ENCODE data around the gene PNPLA3. TPM values are rescaled to one million over a fixed set of nuclear protein-coding genes. Genes with fewer than 3 reads are reported as not detected.

The PNPLA3 gene
- polyA plus RNA-seq (ENCODE audit: insufficient read length in 3 of 3) = 1 to 10 TPM; 1.1 to 1.8 (median 1.4) TPM

GRCh38 chr22:43923631-43924464 lies at the start of gene PNPLA3:
Gene PNPLA3 (plus strand): TSS chr22:43923805. CDS start chr22:43923912, 107 bp downstream.
- DNase-seq (ENCODE audit: low read depth in 3 of 3, low spot score in 2 of 3) = peak in 2 of 3 donors; percentile 74 to 86

DNA sequence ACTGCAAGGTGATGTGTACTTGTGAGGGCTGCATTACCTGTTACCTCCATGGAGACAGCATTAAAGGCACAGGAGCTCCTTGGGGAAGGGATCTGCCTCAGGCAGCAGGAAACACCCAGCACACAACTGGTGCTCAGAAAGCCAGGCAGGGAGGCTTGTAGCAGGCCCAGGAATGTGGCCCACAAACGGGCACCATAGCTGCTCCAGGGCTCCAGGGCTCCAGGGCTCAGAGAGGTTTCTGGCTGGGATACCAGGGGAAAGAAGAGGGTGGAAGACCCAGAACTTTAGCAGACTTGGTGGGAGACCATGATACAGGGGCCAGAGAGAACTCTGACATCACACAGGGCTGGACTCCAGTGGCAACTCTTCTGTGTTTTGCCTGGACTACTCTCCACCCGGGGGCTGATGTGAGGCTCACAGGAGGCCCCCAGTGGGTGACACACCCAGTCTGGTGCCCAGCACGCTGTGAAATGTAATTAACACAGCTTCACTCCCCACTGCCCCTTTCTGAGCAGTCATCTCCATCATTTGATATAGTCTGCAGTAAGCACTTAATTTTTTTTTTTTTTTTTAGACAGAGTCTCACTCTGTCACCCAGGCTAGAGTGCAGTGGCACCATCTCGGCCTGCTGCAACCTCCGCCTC lies 46.6 kb upstream of the PNPLA3 start:
- DNase-seq (ENCODE audit: low read depth in 3 of 3, low spot score in 2 of 3) = no peak

DNA sequence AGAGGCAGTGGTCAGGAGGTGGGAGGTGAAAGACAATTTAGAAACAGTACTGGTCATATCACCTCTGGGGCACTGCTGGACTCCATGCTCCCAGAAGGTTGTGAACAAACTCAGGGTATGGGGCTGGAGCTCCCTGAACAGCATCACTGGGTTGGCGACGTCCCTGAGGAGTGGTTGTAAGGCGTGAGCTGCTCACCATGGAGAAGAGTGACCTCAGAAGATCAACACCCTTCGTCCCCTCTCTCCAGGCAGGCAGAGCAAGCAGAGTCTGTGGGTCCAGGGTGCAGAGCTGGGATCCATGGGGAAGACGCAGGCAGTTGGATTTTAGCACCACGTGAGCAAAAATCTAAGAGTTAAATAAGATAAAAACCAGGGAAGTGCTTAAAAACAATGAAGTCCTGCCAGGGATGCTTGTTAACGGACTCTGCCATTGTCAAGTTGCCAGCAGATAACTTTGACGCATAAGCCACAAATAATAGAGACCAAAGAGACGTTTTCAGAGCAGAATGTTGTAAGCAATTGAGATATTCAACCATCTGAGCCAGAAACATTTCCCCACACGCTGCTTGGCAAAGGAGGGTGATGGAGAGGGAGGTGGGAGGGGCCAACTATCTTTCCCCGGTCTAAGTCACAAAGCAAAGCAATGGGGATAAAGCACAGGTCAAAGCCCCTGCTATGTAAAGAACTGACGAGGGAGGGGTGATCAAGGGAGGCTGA lies 45.4 kb upstream of the PNPLA3 start:
- DNase-seq (ENCODE audit: low read depth in 3 of 3, low spot score in 2 of 3) = no peak

GRCh38 chr22:43878831-43879550 lies 44.6 kb upstream of the PNPLA3 start:
- DNase-seq (ENCODE audit: low read depth in 3 of 3, low spot score in 2 of 3) = no peak

- no peak for DNase-seq (ENCODE audit: low read depth in 3 of 3, low spot score in 2 of 3)
Measured at GRCh38 chr22:43879901-43880540, 43.6 kb upstream of the PNPLA3 start.

DNA sequence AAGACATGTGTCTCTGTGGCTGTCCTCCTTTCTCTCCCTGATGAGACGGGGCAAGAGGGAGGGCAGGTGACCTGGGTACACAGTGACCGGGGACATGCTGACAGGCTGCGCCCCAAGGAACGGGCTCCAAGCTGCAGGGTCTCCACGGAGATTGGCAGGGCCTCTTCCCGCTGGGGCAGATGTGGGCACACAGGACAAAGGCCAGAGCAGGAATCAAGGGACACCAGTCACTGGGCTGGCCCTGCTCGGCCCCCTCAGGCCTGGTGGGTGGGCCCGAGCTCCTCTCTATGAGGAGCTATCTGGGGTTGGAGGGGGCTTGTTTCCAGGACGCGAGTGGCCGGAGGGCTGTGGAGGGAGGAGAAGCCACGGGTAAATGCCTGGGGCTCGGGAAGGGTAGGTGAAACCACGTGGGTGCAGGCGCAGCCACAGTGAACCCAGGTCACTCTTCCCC lies 43.0 kb upstream of the PNPLA3 start:
- DNase-seq (ENCODE audit: low read depth in 3 of 3, low spot score in 2 of 3) = no peak

- no peak for DNase-seq (ENCODE audit: low read depth in 3 of 3, low spot score in 2 of 3)
Measured at GRCh38 chr22:43881091-43882061, 42.2 kb upstream of the PNPLA3 start.

DNA sequence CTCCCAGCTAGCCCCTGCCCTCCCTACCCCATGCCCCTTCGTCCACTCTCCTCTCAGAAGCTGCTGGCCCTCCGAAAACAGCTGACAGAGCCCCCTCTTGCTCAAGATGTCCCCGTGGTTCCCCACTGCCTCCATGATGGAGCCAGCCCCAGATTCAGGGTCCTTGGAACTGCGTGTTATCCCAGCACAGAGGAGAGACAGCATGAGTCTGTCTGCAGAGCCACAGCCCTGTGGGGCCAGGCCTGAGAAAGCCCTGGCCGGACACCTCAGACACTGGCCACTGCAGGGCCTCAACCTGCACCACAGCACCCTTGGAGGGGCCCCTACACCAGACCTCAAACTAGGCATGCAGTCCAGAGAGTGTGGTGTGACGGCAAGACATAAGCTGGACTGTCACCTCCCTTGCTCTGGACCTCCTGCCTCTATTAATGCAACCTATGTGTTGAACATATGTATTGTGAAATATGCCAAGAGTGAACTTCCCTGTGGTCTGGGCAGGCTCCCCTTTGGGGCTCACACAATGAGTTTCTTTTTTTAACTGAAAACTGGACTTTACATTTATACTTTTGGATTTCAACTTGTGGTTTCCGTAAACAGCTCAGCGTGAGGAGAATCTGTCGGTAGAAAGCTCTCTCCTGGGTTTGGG lies 41.4 kb upstream of the PNPLA3 start:
- no peak for DNase-seq (ENCODE audit: low read depth in 3 of 3, low spot score in 2 of 3)

DNA sequence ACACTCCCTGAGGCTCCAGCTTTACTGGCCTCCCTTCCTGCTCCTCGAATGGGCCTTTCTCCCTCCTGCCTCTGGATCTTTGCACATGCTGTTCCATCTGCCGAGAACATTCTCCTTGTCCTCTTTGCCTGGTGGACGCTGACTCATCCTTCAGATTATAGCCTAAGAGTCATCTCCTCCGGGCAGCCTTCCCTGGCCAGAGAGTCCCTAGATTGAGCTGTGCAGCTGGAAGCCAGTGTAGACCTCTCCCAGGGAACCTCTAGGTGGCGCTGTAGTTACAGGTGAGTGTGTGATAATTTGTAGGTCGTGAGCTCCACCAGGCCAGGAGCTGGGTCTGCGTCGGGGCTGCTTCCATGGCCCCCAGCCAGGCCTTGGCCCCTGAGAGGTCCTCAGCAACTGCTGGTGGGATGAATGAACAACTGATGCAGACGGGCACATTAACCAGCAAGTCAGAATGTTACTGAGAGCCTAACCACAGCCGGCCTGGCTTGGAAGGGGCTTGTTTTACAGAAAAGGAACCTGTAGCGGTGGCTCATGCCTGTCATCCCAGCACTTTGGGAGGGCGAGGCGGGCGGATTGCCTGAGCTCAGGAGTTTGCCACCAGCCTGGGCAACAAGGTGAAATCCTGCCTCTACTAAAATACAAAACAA lies 40.5 kb upstream of the PNPLA3 start:
- no peak for DNase-seq (ENCODE audit: low read depth in 3 of 3, low spot score in 2 of 3)

- no peak for DNase-seq (ENCODE audit: low read depth in 3 of 3, low spot score in 2 of 3)
Measured at GRCh38 chr22:43883719-43884415, 39.7 kb upstream of the PNPLA3 start.

DNA sequence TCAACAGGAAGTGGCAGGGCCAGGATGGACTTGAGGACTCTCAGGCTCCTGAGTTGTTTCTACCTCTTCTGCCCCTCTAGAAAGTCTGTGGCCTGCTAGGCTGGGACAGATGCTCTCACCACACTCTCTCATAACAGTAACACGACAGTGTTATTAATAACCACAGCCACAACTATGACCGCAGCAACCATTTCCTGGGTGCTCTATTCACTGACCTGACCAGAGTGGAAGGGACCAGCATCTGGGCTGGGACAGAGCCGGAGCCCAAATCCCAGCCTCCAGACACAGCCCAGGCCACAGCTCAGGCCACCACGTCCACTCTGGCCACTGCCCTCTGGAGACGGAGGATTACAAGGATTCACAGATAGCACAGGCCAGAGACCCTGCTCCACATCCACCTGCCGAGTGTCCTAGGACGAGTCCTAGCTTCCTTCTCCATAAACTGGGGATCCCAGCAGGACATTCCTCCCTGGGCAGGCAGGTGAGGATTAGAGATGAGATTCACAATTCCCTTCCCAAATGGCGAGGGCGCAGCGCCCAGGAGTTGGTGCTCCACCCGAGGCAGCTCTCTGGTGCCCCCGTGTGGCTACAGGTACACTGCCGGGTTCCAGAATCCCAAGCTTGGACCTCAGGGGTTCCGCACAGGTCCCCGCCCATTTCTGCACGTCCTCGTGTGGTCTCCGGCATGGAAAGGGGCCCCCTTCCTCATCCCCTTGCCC lies 38.8 kb upstream of the PNPLA3 start:
- no peak for DNase-seq (ENCODE audit: low read depth in 3 of 3, low spot score in 2 of 3)

- no peak for DNase-seq (ENCODE audit: low read depth in 3 of 3, low spot score in 2 of 3)
Measured at GRCh38 chr22:43885319-43885671, 38.3 kb upstream of the PNPLA3 start.

DNA sequence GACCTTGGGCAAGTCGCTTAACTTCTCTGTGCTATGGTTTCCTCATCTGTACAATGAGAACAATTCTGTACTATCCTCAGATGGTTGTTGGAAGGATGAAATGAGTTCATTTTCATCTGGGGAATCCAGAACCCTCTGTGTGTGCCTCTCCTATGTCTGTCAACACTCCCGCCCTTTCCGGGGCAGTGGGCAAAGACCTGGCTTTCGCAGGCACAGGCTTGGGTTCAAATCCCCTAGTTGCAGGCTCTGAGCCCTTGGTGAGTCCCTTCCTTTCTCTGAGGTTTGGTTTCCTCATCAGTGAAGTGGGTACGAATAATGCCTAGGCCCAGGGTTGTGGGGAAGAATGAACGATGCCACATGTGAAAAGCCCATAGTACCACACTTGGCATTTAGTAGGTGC lies 37.8 kb upstream of the PNPLA3 start:
- DNase-seq (ENCODE audit: low read depth in 3 of 3, low spot score in 2 of 3) = no peak

DNA sequence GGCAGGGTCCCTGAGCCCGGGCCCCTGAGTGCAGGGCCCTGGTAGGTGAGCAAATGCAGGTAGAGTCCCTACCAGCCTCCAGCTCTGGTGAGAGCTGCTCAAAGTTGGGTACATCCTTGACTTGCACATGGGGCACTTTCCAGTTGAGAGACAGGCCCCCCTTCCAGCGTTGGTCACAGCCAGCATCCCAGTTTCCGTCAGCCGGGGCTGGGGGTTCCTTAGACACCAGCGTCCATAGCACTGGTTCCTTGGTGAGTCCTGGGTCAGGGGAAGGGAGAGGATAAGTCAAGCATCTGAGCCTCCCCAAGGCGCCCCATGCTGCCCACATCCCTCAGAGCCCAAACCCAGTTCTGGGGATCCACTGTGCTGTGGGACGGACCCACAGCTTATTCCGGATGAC lies 37.4 kb upstream of the PNPLA3 start:
- no peak for DNase-seq (ENCODE audit: low read depth in 3 of 3, low spot score in 2 of 3)

- DNase-seq (ENCODE audit: low read depth in 3 of 3, low spot score in 2 of 3) = no peak
Measured at GRCh38 chr22:43887391-43887790, 36.2 kb upstream of the PNPLA3 start.

DNA sequence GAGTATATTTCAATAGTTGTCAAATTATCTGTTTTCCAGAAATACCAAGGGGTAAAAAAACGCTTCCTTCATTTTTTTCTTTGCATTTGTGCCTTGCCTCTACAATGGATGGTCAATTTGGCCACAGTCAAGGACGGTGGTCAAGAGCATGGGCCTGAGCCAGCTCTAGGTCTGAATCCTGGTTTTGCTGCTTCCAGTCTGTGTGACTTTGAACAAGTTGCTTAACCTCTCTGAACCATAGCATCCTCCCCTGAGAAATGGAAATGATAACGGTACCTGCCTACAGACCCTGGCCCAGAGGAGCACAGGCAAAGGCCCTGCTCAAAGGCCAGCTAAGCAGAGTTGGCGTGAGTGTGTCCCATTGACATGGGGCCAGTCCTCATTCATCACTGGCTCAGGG lies 34.9 kb upstream of the PNPLA3 start:
- DNase-seq (ENCODE audit: low read depth in 3 of 3, low spot score in 2 of 3) = no peak
